NCI-H1694 treated with DMSO at 0.1 percent for 48 hours (cell line): Measurements from ENCODE around the gene TDRD10.
A peak's percentile ranks its signal among the peaks of the same experiment; 100 is the strongest.

Experiments used
- DNase-seq: peaks from one replicate; lab custom pipeline; 2025; lab: John Stamatoyannopoulos, UW

The TDRD10 gene

DNA sequence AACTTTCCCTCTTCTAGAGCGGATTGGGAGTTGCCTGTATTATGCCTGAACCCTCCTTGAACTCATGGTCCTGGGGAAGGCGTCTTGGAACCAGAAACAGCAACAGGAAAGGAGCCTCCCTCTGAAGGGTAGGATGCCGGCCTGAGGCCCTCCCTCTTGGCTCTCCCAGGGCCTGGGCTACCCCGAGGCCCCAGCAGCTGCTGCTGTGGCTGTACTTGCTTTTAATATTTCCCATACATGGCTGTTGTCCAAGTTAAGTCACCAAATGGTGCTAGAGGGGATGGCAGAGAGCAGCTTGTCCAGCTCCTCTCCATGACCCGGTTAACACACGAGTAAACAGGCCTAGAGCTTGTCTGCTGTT is 76.0 kb downstream of the TDRD10 start:
- DNase-seq, result peak; percentile 41

DNA sequence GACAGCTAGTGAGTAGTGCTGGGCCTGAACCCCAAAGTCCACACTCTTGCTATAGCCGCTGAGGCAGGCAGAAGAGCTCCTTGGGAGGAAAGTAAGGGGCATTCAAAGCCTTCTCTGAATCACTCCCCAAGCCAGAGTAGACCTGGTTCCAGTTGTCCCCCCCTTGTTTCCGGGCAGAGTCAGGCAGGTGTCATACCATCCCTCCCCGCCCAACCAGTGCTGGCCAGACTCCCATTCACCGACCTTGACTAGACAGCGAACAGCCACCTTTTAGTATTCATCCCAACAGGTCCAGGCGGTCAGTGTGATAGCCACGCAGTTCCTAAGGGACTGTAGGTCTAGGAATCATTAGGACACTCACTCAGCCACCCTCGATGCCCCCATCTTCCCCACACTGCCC is 77.4 kb downstream of the TDRD10 start:
- no peak for DNase-seq

DNA sequence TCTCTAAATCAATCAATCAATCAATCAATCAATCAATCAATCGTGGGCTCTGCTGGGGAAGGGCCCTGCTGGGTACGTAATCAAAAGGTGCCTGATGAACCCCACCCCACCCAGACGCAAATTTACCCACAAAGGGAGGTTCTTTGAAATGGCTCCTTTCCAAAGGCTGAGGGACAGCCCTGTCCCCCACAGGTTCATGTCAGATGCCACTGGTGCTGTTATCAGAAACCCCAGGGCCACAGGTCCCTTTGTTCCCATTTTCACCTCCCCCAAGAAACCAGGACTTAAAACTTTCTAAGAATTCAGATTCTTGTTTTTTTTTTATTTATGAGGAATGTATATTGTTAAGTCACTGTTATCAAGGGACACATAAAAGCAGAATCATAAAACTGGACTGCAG is 79.7 kb downstream of the TDRD10 start:
- no peak for DNase-seq

DNA sequence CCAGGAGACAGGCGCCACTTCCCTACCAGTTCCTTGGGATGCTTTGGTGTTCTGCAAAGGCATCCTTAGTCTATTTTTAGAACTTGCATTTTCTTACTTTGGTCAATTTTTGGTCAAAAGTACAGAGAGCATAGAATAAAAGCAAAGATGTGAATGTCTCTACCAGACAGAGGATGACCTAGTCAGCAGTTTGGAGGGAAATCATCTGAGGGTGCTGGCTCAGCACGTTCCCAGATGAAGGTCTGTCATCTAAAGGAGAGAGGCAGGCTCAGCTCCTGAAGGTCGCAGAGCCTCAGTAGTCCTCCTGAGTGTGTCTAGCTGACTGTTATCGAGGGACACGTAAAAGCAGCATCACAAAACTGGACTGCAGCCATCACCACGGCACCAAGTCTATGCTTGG is 80.9 kb downstream of the TDRD10 start:
- no peak for DNase-seq

DNA sequence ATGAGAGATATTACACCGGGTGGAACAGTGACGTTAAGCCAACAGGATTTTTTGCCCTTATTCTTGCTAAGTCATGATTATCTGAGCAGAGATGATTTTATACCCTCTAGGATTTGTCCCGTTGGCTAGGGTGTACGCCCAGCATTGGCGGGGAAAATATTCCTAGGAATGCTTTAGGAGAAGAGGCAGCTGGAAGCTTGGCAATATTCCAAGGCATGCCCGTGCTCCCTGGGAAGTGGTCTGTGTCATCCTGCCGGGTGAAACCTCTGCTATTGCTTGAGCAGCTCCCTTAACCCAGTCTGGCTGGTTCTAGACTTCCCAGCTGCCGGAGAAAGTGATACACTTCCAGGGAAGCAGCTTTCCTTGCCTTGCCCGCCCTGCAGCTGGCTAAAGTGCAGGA is 81.8 kb downstream of the TDRD10 start:
- peak; percentile 53 for DNase-seq

DNA sequence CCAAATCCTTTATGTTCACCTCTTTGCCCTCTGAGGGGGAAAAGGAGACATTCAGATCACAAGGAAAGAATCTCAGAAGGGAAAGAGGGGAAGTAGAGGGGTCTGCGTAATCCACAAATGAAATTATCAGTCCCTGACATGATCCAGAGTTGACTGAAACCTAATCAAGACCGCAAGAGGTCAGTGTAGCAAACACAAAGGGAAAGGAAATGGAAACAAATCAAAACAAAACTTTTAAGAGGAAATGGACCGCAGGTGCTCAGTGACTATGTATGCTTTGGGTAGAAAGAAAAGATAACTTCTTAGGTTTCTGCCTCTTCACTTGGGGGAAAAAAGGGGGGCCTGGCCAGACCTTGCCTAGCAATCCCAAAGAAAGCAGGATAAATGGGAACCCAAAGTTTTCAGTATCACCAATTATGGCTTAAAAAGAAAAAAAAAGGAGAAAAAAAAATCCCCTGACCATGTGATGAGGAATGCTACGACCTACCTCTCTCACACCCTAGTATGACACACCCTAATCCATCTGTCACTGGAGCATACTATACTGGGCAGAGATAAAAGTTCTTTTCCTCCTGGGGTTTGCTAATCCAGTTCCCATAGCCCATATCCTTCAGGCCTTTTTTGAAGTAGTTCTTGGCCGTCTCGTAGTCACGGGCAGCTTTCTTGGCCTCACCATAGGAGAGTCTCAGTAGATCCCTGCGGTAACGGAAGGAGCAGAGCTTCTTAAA is 82.4 kb downstream of the TDRD10 start:
- DNase-seq, result no peak

DNA sequence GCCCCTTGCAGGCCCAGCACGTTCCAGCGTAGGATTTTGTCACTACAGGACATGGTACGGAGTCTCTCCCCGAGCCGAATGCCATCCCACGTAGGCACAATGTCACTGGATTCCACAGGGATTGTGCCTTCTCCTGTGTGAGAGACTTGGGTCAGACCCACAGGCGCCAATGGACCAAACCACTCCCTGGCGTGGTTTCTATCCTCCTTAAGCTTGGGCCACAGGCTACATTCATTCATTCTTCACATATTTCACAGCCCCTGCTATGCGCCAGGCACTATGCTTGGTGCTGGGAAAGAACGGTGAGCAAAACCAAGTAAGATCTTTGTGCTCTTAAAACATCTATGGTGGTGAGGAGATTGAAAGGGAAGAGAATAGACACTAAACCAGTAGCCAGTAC is 84.2 kb downstream of the TDRD10 start:
- no peak for DNase-seq

DNA sequence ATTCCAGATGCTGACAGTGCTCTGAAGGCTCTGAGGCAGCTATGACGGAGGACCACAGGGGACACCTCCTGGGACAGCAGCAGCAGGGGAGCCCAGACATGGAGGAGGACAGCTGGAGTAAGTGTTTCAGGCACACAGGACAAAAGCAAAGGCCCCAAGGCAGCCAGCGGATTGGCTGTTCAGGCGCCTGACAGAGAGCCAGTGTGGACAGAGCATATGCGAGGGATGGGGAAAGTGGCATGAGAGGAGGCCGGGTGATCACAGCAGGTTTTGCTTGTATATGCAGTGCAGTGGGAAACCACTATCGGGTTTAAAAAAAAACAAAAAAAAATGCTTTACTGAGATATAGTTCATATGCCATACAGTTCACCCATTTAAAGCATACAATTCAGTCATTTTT is 84.6 kb downstream of the TDRD10 start:
- DNase-seq, result no peak

DNA sequence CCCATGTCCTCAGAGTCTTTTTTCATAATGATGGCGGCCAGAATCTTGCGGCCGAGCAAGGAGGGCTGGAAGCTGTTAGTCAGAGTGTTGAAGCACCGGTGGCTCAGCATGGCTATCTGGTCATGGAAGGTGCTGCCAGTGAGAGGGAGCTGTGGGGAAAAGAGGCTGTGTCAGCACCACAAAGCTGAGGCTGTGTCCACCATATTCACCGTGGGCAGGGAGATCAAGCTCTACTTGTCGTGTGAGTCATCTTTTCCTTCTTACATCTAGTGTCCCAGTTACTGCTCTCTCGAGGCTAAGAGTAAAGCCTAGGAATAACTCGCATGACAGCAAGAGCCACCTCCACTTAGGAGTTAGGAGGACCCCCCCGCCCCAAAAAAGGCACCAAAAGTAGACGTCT is 87.8 kb downstream of the TDRD10 start:
- no peak for DNase-seq

DNA sequence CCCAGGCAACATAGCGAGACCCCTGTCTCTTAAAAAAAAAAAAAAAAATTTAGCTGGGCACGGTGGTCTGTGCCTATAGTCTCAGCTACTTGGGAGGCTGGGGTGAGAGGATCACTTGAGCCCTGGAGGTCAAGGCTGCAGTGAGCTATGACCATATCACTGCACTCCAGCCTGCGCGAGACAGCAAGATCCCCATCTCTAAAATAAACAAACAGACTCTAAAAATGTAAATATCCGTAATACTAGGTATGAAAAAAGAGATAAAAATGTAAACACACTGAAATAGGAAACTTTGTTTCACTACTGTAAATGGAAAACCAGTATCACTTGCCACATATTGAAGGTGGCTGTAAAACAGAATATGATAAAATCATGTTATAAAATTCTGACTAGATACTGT is 88.7 kb downstream of the TDRD10 start:
- no peak for DNase-seq

DNA sequence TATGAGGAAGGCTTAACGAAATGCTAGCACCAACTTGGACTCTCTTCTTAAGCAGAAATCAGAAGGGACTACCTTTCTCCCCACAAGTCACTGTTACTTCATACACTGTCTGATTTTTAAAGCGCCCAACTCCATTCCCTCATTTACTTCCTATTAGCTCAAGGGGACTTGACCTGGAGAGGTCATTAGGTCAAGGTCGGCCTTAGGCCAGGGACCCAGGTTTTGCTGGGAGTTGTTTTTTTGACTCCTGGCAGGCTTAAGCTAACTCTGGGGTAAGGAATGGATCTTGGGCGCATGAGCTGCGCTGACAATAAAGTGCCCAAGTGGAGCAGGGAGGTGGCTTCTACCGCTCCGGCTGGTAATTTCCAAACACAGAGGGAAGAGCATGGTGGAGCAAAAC is 89.2 kb downstream of the TDRD10 start:
- no peak for DNase-seq

DNA sequence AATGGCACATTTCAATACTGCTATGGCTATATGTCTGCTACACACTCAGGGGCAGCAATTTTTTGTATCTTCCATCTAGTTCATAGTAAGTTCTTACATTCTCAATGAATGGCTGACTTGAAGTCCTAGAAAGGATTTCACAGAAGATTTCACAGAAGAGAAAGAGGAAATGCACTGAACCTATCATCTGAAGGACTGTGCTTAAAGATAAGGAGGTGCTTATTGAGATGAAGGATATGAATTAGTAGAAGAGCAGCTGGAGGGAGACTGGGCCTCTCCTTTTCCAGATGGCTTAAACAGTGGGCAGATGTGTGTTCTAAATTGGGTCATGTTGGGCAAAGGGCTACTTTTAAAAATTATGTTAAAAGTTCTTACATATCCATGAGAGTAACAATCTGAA is 91.4 kb downstream of the TDRD10 start:
- DNase-seq, result no peak

DNA sequence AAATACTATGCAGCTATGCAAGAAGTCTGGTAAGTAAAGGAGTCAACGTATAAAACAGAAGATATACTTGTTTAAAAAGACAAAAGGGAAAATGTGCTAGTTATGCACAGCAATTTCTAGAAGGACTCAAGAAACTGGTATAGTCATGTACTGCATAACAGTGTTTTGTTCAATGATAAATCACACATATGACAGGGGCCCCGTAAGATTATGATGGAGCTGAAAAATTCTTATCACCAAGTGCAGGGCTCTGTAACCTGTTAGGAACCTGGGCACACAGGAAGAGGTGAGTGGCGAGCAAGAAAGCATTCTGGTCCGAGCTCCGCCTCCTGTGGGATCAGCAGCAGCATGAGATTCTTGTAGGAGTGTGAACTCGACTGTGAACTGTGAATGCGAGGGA is 92.8 kb downstream of the TDRD10 start:
- DNase-seq, result no peak

DNA sequence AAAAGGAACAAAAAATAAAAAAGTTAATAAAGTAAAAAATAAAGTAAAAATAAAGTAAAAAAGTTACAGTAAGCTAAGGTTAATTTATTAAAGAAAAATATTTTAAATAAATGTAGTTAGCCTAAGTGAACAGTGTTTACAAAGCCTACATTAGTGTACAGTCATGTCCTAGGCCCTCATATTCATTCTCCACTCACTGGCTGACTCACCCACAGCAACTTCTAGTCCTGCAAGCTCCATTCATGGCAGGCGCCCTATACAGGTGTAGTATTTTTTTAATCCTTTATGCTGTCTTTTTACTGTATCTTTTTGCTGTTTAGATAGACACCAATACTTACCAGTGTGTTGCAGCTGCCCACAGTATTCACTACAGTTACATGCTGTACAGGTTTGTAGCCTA is 93.6 kb downstream of the TDRD10 start:
- no peak for DNase-seq
